GM12865 (cell line): Measurements from ENCODE around the gene ETV6.

ENCODE experiments used
- DNase-seq: peaks from one replicate; pipeline ENCODE4 v3.0.0; 2010; ENCODE audit warnings: low read depth
- H3K4me3 ChIP-seq: 2 replicates; pipeline ENCODE4 v1.5.1; 2011; ENCODE audit warnings: mild to moderate bottlenecking, low read depth, low read length, control low read depth
- CTCF ChIP-seq: IDR thresholded peaks from 2 replicates; pipeline ENCODE4 v1.5.1; 2011; ENCODE audit warnings: low read length, control low read depth, low read depth, inconsistent platforms; ENCODE audit not compliant: insufficient read depth; ENCODE audit errors: missing control alignments

Gene ETV6

GRCh38 chr12:11753150-11753499 is 103.7 kb downstream of the ETV6 start:
- no peak overlapping the region for H3K4me3 ChIP-seq
- peak; percentile 66 for DNase-seq

GRCh38 chr12:11753826-11754225 is 104.4 kb downstream of the ETV6 start:
- no peak for DNase-seq
- TF ChIP-seq CTCF: no peak
- no peak overlapping the region for H3K4me3 ChIP-seq

More at GRCh38 chr12:11753150-11753499, 103.7 kb downstream of the ETV6 start:
- TF ChIP-seq CTCF: no peak

GRCh38 chr12:11754256-11754655 is 104.8 kb downstream of the ETV6 start:
- no peak for TF ChIP-seq CTCF
- H3K4me3 ChIP-seq: no peak overlapping the region

GRCh38 chr12:11755302-11755930 is 105.9 kb downstream of the ETV6 start:
- H3K4me3 ChIP-seq: no peak overlapping the region
- DNase-seq: no peak
- TF ChIP-seq CTCF: no peak

More at GRCh38 chr12:11754256-11754655, 104.8 kb downstream of the ETV6 start:
- no peak for DNase-seq

GRCh38 chr12:11756022-11756421 is 106.5 kb downstream of the ETV6 start:
- TF ChIP-seq CTCF: no peak
- DNase-seq: no peak
- H3K4me3 ChIP-seq: no peak overlapping the region

- TF ChIP-seq CTCF: no peak
- no peak for DNase-seq
- no peak overlapping the region for H3K4me3 ChIP-seq
Observed at GRCh38 chr12:11756523-11756922, 107.0 kb downstream of the ETV6 start.

- no peak overlapping the region for H3K4me3 ChIP-seq
- no peak for TF ChIP-seq CTCF
- DNase-seq: no peak
Observed at GRCh38 chr12:11757095-11757494, 107.6 kb downstream of the ETV6 start.
